ENCODE measurements around the gene PTPRN2.
"Not testable (repeated sequence)": the region's sequence is repeated elsewhere in the genome, so short reads cannot be mapped to it uniquely, and the experiment has no call there.

Gene PTPRN2

DNA sequence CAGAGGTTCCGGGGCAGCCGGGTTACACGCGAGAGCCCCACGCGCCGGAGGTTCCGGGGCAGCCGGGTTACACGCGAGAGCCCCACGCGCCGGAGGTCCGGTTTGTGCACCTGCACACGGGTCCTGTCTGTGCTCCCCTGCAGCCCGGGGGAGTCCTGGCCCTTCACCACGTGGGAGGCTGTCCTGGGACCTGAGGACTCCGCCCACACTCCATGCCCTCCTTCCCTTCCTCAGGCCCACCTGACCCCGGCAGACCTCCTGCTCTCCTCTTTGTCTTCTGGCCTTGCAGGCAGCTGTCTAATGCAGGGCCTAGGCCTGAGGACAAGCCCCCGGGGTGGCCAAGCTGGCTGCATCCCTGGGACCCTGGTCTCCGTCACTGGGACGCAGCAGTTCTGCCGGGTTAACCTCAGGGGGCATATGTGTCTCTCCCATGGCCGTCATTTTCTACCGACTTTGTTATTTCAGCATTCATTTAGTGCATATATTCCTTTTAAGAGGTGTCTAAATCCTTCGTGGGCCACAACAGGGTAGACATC, 876.2 kb downstream of the PTPRN2 start:
- DNase-seq (ENCODE audit: low spot score) = no peak

GRCh38 chr7:157710396-157710795, 877.2 kb downstream of the PTPRN2 start:
- no peak for DNase-seq (ENCODE audit: low spot score)

DNA sequence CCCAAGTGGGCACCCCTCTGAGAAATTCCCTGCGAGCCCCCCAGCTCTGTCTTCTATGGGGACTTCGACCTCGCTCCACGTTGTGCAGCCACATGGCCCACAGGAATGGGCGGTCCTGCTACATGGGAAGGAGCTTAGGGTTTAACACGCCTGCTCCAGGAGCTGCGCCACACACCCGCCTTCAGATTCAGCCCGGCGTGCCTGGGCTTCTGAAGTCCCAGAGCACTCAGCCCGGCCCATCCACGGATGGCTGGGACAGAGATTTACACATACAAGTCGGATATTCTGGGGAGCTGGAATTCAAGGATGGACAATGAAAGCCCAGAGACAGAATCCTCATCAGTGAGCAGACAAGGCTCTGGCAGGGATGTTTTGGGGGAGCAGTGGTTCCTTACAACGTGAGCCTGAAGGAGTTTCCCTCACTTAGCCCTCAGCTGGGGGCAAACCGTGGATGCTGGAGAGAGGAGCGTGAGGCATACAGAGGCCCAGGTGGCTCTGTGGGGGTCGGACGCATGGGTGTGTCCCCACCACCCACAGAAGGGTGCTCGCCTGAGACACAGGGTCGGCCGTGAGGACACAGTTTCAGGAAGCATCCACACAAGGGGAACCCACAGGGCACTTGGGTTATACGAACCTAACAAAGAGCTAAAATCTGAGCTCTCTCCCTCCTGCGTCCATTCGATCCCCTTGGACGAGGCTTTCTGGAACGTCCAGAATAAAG, 877.9 kb downstream of the PTPRN2 start:
- DNase-seq (ENCODE audit: low spot score) = no peak

DNA sequence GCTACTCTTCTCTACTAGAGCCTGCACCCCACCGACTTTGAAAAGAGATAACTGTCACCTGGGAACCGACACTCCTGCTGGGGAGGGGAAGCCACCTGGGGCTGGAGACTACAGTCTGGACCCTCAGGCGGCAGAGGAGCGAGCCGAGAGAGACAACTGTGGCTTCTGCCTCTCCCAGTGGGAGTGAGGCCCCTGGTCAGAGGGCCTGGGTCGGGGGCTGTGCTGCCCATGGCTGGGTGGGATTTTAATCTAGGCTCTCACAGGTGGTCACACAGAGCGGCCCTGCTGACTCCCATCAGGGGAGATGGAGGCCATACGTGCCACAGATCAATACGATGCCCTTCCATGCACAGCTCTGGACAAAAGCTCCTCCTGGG, 878.7 kb downstream of the PTPRN2 start:
- DNase-seq (ENCODE audit: low spot score) = no peak

DNA sequence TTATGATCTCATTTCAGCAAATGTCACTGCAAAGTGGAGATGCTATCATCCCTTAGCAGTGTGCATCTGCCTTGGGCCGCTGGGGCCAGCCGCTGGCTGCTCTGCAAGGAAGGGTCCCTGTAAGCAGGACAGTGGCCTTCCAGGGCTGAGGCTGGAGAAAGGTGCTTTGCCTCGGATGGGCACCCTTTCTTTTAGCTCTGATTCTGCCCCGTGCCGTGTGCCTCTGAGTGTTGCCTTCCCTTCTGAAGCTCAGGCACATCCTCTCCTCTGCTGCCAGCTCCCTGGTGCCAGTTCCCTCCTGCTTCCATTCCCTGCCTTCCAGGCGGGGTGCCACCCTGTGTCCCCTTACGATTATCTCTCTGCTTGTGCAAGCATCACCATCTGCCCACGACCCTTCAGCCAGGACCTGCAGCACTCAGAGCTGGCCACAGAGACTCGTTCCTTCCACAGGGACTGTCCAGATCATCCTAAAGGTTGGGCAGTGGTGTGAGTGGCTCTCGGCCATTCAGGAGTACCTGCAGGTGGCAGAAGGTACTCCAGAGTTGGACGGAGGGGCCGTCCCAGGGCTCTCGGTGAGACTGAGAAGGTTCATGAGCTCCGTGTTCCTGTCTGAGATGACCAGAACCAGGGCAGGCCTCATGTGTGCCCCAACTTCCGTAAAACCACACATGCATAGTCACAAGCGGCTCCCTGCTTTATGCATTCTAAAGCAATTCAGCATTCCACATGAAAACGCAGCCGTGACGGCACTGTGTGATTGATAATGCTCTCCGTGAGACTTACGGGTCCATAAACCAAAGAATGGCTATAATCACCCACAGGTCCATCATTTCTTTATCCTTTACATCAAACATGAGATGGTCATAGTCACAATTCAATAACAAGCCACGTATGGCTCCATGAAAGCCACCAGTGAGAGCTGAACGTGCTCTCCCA, 879.4 kb downstream of the PTPRN2 start:
- no peak for DNase-seq (ENCODE audit: low spot score)

DNA sequence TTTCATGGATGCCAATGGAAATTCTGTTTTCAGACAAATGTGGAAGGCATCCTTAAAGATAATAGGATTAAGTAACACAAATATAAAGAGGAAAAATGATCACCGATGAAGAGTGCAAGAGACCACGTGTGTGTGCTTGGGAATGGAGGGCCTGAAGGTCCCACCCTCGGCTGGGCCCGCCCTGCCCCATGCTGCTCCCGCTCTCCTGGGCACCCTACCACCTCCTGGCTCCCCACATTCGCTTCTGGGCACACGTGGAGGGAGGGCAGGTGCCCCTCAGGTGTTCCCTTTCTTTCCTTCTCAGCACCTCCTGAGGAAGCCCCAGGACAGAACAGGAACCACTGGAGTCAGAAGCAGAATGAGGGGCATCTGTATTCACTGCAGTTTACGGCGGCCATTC, 883.3 kb downstream of the PTPRN2 start:
- no peak for DNase-seq (ENCODE audit: low spot score)

DNA sequence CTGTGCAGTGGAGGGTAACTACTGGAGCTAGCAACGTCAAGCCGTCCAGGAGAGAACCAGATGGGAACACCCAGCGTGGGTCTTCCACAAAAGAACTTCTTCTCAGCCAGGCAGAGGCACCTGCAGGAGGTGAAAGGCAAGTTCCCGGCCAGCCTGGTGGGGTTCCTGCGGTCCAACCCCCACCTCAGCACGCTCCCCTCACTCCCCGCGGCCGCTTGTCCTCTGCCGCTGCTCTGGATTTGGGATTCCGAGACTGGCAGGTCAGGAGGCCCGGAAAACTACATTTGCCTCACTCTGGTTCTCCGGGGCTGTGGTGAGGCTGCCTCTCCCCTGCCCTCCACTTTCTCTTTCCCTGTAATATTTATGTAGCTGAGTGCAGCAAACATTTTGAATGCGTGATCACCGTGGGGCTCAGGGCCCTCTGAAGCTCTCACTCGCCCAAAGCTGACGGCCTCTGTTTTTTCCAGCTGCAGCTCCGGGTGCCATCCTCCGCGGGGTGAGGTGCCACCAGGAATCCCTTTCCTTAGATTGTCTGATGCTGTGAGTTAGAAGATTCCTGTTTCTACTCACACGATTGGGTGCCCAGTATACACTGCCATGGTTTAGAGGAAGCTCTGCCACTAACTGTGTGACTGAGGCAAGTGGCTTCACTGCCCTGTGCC, 884.0 kb downstream of the PTPRN2 start:
- no peak for DNase-seq (ENCODE audit: low spot score)

DNA sequence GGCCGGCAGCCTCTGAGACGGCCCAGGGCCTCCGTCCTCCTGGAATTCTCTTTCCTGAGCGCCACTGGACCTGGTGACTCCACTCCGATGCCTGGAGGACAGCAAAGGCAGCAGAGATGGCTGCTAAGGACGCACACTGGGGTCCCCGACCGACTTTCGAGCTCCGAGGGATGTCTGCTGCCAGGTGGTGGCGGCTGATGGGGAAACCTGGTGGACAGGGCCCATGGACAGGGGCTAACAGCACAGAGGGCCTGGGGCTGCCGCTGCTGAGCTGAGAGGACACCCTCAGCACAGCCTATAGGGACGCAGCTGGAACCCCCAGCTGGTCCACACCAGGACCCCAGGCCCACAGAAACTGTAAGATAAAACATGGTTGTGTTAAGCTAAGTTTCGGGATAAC, 884.5 kb downstream of the PTPRN2 start:
- DNase-seq (ENCODE audit: low spot score) = no peak

DNA sequence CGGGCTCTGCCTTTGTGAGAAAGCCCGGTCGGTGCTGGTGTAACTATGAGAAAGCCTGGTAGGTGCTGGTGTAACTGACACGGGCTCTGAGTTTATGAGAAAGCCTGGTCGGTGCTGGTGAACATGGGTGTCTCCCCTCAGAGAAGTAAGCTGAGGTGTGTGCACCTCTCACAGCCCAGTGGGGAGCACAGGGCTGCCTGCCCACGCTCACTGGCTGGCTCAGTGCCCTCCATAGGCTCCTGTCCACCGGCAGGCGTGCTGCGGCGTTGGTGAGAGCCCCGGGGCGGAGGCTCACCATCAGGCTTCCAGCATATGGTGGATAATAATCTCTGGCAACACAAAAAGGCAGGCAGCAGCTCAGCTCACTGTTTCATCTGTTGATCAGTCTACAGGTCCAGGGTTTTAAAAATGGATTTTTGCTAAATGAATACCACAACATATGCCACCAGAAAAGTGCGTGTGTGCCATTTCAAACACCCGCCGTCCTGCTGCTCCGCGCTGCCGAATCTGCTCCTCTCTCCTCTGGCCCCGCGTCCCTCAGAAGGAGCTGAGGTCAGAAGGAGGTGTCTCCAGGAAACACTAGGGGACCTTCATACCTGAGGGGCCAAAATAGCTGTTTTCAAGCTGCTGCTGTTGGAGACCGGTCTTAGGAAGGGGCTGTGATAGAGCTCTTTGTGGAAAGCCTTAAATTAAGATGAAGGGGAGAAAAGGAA, 885.2 kb downstream of the PTPRN2 start:
- no peak for DNase-seq (ENCODE audit: low spot score)

DNA sequence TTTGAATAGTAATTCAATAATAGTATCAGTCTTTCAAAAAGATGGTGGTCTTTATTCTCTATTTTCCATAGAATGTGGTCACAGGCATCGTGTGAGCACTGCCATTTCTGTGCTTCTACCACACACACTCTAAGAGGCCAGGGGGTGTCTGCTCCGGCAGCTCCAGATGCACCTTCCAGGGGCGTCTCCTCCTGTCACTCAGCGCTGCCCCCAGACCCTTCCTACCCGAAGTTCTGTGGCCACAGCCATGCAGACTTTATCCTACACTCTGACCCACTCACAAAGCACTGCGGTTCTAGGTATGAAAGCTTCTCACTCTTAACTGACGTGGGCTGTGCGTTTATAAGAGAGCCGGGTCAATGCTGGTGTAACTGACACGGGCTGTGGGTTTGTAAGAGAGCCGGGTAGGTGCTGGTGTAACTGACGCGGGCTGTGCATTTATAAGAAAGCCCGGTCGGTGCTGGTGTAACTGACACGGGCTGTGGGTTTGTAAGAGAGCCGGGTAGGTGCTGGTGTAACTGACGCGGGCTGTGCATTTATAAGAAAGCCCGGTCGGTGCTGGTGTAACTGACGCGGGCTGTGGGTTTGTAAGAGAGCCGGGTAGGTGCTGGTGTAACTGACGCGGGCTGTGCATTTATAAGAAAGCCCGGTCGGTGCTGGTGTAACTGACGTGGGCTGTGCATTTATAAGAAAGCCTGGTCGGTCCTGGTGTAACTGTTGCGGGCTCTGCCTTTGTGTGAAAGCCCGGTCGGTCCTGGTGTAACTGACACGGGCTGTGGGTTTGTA, 886.0 kb downstream of the PTPRN2 start:
- not testable (repeated sequence) for DNase-seq (ENCODE audit: low spot score)

- DNase-seq (ENCODE audit: low spot score) = no peak
Observed at GRCh38 chr7:157700231-157701005, 887.2 kb downstream of the PTPRN2 start.

GRCh38 chr7:157699357-157700013, 888.1 kb downstream of the PTPRN2 start:
- DNase-seq (ENCODE audit: low spot score) = no peak

- not testable (repeated sequence) for DNase-seq (ENCODE audit: low spot score)
Observed at GRCh38 chr7:157697287-157697686, 890.3 kb downstream of the PTPRN2 start.

DNA sequence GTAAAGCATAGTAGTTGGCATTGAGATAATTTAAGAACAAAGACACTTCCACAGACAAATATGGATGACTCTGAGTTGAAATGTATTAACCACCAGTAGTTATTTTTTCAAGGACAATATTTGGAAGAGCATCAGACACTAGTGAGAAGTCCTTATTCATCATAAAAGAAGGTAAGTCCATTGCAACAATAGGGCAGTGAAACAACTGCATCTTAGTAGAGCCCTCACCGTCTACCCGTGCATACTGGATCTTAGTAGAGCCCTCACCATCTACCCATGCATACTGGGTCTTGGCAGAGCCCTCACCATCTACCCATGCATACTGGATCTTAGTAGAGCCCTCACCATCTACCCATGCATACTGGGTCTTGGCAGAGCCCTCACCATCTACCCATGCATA, 892.0 kb downstream of the PTPRN2 start:
- DNase-seq (ENCODE audit: low spot score) = not testable (repeated sequence)

GRCh38 chr7:157694376-157694665, 893.3 kb downstream of the PTPRN2 start:
- no peak for DNase-seq (ENCODE audit: low spot score)

- no peak for DNase-seq (ENCODE audit: low spot score)
Observed at GRCh38 chr7:157693521-157694375, 893.9 kb downstream of the PTPRN2 start.

- DNase-seq (ENCODE audit: low spot score) = no peak
Observed at GRCh38 chr7:157693071-157693520, 894.5 kb downstream of the PTPRN2 start.

DNA sequence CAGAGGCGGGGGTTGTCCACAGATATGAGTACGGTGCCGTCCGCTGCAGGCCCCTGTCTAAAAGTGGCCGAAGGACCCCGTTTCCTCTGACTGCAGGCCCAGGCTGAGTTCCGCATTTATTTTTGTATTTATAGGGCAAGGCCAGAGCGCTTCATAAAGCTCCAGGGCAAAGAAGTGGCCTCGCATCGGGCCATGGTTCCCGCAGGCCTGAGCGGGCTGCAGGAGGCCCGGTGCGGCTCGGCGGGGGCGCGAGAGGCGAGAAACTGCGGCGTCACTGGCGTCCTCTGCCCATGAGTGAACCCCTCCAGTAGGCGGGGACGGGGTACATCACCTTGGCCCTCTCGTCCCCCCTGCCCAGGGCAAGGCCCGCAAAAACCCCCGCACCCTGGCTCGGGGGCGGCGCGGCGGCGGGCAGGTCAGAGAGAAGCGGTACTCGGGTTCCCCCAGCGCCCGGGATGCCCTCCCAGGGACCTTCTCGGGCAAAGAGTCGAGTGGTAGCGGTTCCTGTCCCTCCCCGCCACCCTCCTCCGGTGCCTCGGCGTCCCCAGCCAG, 895.1 kb downstream of the PTPRN2 start:
- no peak for DNase-seq (ENCODE audit: low spot score)

All from LoVo (cell line).